HG02678 (cell line): ENCODE data around the gene SPR.

Source experiments
- ATAC-seq: cut with Tn5 transposase; IDR thresholded peaks from one replicate; pipeline ENCODE4 v1.9.1; 2021; ENCODE audit warnings: mild to moderate bottlenecking, moderate library complexity; ENCODE audit not compliant: unreplicated experiment

Gene SPR

GRCh38 chr2:72915320-72915906 is 28.2 kb downstream of the SPR start:
- ATAC-seq = no peak

GRCh38 chr2:72915907-72916742 is 28.9 kb downstream of the SPR start:
- peak; percentile 62 for ATAC-seq

- ATAC-seq = peak; percentile 5
These were observed 29.5 kb downstream of the SPR start for GRCh38 chr2:72916743-72917137.

GRCh38 chr2:72917138-72917876 is 30.1 kb downstream of the SPR start, which contains the start of gene EMX1:
Gene EMX1, plus strand, starts transcription at chr2:72917519. Its CDS starts 334 bp downstream, at chr2:72917853.
- ATAC-seq = peak; percentile 49

- no peak for ATAC-seq
These were observed 30.8 kb downstream of the SPR start for GRCh38 chr2:72917877-72918553.

GRCh38 chr2:72919414-72920317 is 32.5 kb downstream of the SPR start:
- no peak for ATAC-seq

- ATAC-seq = no peak
These were observed 33.3 kb downstream of the SPR start for GRCh38 chr2:72920318-72921087.

GRCh38 chr2:72921088-72921851 is 34.1 kb downstream of the SPR start:
- ATAC-seq = no peak

- no peak for ATAC-seq
These were observed 34.6 kb downstream of the SPR start for GRCh38 chr2:72921853-72922252.

- ATAC-seq = no peak
These were observed 36.7 kb downstream of the SPR start for GRCh38 chr2:72923833-72924352.

- peak; percentile 49 for ATAC-seq
These were observed 37.4 kb downstream of the SPR start for GRCh38 chr2:72924353-72925240.

GRCh38 chr2:72925328-72925943 is 38.2 kb downstream of the SPR start:
- no peak for ATAC-seq

GRCh38 chr2:72926368-72926767 is 39.2 kb downstream of the SPR start:
- no peak for ATAC-seq

GRCh38 chr2:72926811-72927465 is 39.7 kb downstream of the SPR start:
- ATAC-seq = no peak

GRCh38 chr2:72927619-72928550 is 40.7 kb downstream of the SPR start:
- ATAC-seq = no peak
